HepG2 (cell line): Measurements from ENCODE around the gene C14orf132. TPM values are rescaled to one million over a fixed set of nuclear protein-coding genes. Genes with fewer than 3 reads are reported as not detected.

ENCODE experiments used
- ATAC-seq: fragments of 200-7000 bp; cut with Tn5 transposase; 3 replicates; pipeline ENCODE4 v1.9.1; 2020; ENCODE audit warnings: mild to moderate bottlenecking, moderate library complexity
- BruUV-seq: library from RNA; stranded (reverse); fragments of 400-500 nt; replicated peaks from 2 replicates; lab custom pipeline; 2021; lab: Mats Ljungman, UMichigan
- CTCF ChIA-PET: fragments of 300-600 bp; formaldehyde crosslinking; extraction: SDS; loops from one replicate; lab custom pipeline; 2021; ENCODE audit warnings: low total read pairs, inconsistent platforms, low intra/inter-chr PET ratio; lab: Yijun Ruan, JAX
- POLR2A ChIA-PET: fragments of 350-600 bp; sonication (Branson Sonifier 250); formaldehyde crosslinking; loops from one replicate; lab custom pipeline; 2020; ENCODE audit warnings: antibody characterized with exemption, inconsistent platforms; lab: Yijun Ruan, JAX
- DNase-seq: peaks from one replicate; pipeline ENCODE4 v3.0.0-alpha.2; 2015; ENCODE audit warnings: low spot score
- FAIRE-seq: peaks from 3 replicates; lab custom pipeline; 2011; peaks lifted over from hg19 to GRCh38; lab: Jason Lieb, UNC
- H2AFZ ChIP-seq: one replicate; pipeline ENCODE4 v1.6.1; 2011; ENCODE audit warnings: low read length, inconsistent platforms
- H3K27ac ChIP-seq: fragments of 300-600 bp; 3 replicates; pipeline ENCODE4 v1.8.0; 2011; ENCODE audit warnings: mixed run types, mild to moderate bottlenecking, mixed read lengths, low read length, inconsistent platforms; ENCODE audit not compliant: insufficient read depth; ENCODE audit errors: extremely low read length
- H3K27me3 ChIP-seq, 2 experiments: fragments of 200-600 bp in 1 of 2; 2 replicates in 1 of 2; 3 replicates in 1 of 2; pipeline versions ENCODE4 v1.6.0 to v1.8.0; 2011; ENCODE audit warnings: low read length in 2 of 2, mild to moderate bottlenecking in 2 of 2, moderate library complexity in 2 of 2, inconsistent platforms in 1 of 2; ENCODE audit not compliant: insufficient read depth in 2 of 2, control insufficient read depth in 1 of 2
- H3K36me3 ChIP-seq, 2 experiments: fragments of 200-600 bp in 1 of 2; replicated peaks in 1 of 2; 2 replicates in 1 of 2; 3 replicates in 1 of 2; pipeline versions ENCODE4 v1.5.1 to v1.8.0; 2011; ENCODE audit warnings: low read length in 2 of 2, inconsistent platforms in 1 of 2; ENCODE audit not compliant: insufficient read depth in 2 of 2, control insufficient read depth in 1 of 2
- H3K4me1 ChIP-seq: 2 replicates; pipeline ENCODE4 v1.5.1; 2012; ENCODE audit warnings: low read length, inconsistent platforms; ENCODE audit not compliant: insufficient read depth
- H3K4me2 ChIP-seq: 2 replicates; pipeline ENCODE4 v1.6.0; 2011; ENCODE audit warnings: low read depth, low read length, inconsistent platforms
- H3K4me3 ChIP-seq, 3 experiments: fragments of 200-600 bp in 1 of 3; sonication (generic), shearing (Covaris generic) in 1 of 3; replicated peaks in 1 of 3; 2 replicates each; pipeline ENCODE4 v1.5.1; 2011 to 2016; ENCODE audit warnings: low read length in 3 of 3, inconsistent platforms in 2 of 3, low read depth in 2 of 3, mild to moderate bottlenecking in 2 of 3, control low read depth in 1 of 3, mixed read lengths in 1 of 3; ENCODE audit not compliant: insufficient read depth in 1 of 3
- H3K79me2 ChIP-seq: one replicate; pipeline ENCODE4 v1.6.1; 2011; ENCODE audit warnings: low read length, inconsistent platforms; ENCODE audit not compliant: insufficient read depth
- H3K9ac ChIP-seq: 2 replicates; pipeline ENCODE4 v1.6.0; 2011; ENCODE audit warnings: mild to moderate bottlenecking, low read depth, low read length, inconsistent platforms; ENCODE audit not compliant: insufficient read depth
- H3K9me3 ChIP-seq: 2 replicates; pipeline ENCODE4 v1.5.1; 2012; ENCODE audit warnings: mild to moderate bottlenecking, low read length
- H4K20me1 ChIP-seq: 2 replicates; pipeline ENCODE4 v1.6.0; 2011; ENCODE audit warnings: inconsistent platforms, mild to moderate bottlenecking, low read length, moderate library complexity; ENCODE audit not compliant: insufficient read depth
- AGO2 ChIP-seq: fragments of 200-400 bp; formaldehyde crosslinking; optimal IDR thresholded peaks from 2 replicates; pipeline ENCODE3; 2017; ENCODE audit warnings: mild to moderate bottlenecking, low read depth, low read length, moderate library complexity
- HDAC1 ChIP-seq: sonication (generic); formaldehyde crosslinking; IDR thresholded peaks from 2 replicates; pipeline ENCODE4 v1.5.1; 2020; ENCODE audit warnings: mild to moderate bottlenecking, missing genetic modification reagents
- HDAC6 ChIP-seq: fragments of 200-600 bp; sonication (generic); IDR thresholded peaks from 2 replicates; pipeline ENCODE4 v1.7.0; 2017; ENCODE audit warnings: mild to moderate bottlenecking, antibody characterized with exemption, low read length, low read depth
- HOXA7 ChIP-seq: sonication (generic); formaldehyde crosslinking; IDR thresholded peaks from 2 replicates; pipeline ENCODE4 v1.8.1; 2022; ENCODE audit warnings: mild to moderate bottlenecking, missing genetic modification reagents, moderate library complexity
- KDM2A ChIP-seq: sonication (generic); formaldehyde crosslinking; IDR thresholded peaks from 2 replicates; pipeline ENCODE4 v1.4.0; 2020; ENCODE audit warnings: low read depth, missing genetic modification reagents, borderline replicate concordance
- MEF2D ChIP-seq: sonication (generic); formaldehyde crosslinking; IDR thresholded peaks from 2 replicates; pipeline ENCODE4 v1.5.1; 2020; ENCODE audit warnings: mild to moderate bottlenecking, missing genetic modification reagents
- NR2F6 ChIP-seq, 2 experiments: IDR thresholded peaks; 2 replicates each; pipeline ENCODE4 v1.6.1; 2016; ENCODE audit warnings: antibody characterized with exemption in 1 of 2, mild to moderate bottlenecking in 1 of 2
- PLRG1 ChIP-seq: fragments of 450-650 bp; conservative IDR thresholded peaks from 2 replicates; pipeline ENCODE4 v1.6.1; 2016
- ZKSCAN5 ChIP-seq: sonication (generic); formaldehyde crosslinking; IDR thresholded peaks from 2 replicates; pipeline ENCODE4 v1.5.1; 2020; ENCODE audit warnings: mild to moderate bottlenecking, missing genetic modification reagents
- ZNF354B ChIP-seq: sonication (generic); formaldehyde crosslinking; IDR thresholded peaks from 2 replicates; pipeline ENCODE4 v1.8.0; 2022; ENCODE audit warnings: mild to moderate bottlenecking, missing genetic modification reagents
- ZNF44 ChIP-seq: sonication (generic); formaldehyde crosslinking; IDR thresholded peaks from 2 replicates; pipeline ENCODE4 v1.5.1; 2020; ENCODE audit warnings: mild to moderate bottlenecking, missing genetic modification reagents
- ZNF629 ChIP-seq: sonication (generic); formaldehyde crosslinking; conservative IDR thresholded peaks from 2 replicates; pipeline ENCODE4 v1.5.0; 2020; ENCODE audit warnings: missing genetic modification reagents
- WGBS: methylation state at CpG from one replicate; pipeline ENCODE4 v1.1.6; 2017; ENCODE audit warnings: low lambda C conversion rate; 5-methylcytosine and 5-hydroxymethylcytosine counted together
- in situ Hi-C: cut with HindIII; loops from 2 replicates; pipeline ENCODE4 v1.10.0; 2017; ENCODE audit warnings: low pct_unique_long_range_greater_than_20kb; ENCODE audit not compliant: extremely low pct_ligation_motif_present
- intact Hi-C: fragments of 100-400 bp; cut with micrococcal nuclease; formaldehyde crosslinking; loops from one replicate; pipeline ENCODE4 v1.10.0; 2022; ENCODE audit not compliant: unreplicated experiment
- polyA plus RNA-seq, 8 experiments: library from polyadenylated mRNA; depleted of rRNA in 3 of 8; stranded (reverse) in 7 of 8; unstranded in 1 of 8; fragments of >200 nt; fragmentation: Illumina TruSeq in 4 of 8; extraction: Trizol in 4 of 8; gene quantifications; 2 replicates each; pipeline versions ENCODE4 v1.2.1 to v1.2.3, GENCODE V29; 2011 to 2016; ENCODE audit warnings: low read depth in 4 of 8, missing spikeins in 1 of 8, mixed read lengths in 1 of 8; ENCODE audit not compliant: insufficient read depth in 1 of 8
- total RNA-seq, 5 experiments: library from RNA; depleted of rRNA; stranded (reverse); fragments of >200 nt; fragmentation: Illumina TruSeq; extraction: Trizol; gene quantifications; 2 replicates each; pipeline ENCODE4 v1.2.3, GENCODE V29; 2016; ENCODE audit warnings: low read depth in 1 of 5
- TF ChIP-seq, protein P1 (sequence below): sonication (generic); formaldehyde crosslinking; IDR thresholded peaks from 2 replicates; pipeline ENCODE4 v1.9.0; 2022; ENCODE audit warnings: low read depth, missing genetic modification reagents
- TF ChIP-seq, protein P2 (sequence below): IDR thresholded peaks from 2 replicates; pipeline ENCODE4 v1.6.1; 2016; ENCODE audit warnings: mild to moderate bottlenecking

Gene C14orf132
- total and polyA plus RNA-seq, 2 of the 13 experiments (the other 11 are each of a cell fraction or from before 2014, with no cell fraction given), result 0.13 to 0.15 TPM

- TF ChIP-seq, protein P1, sequence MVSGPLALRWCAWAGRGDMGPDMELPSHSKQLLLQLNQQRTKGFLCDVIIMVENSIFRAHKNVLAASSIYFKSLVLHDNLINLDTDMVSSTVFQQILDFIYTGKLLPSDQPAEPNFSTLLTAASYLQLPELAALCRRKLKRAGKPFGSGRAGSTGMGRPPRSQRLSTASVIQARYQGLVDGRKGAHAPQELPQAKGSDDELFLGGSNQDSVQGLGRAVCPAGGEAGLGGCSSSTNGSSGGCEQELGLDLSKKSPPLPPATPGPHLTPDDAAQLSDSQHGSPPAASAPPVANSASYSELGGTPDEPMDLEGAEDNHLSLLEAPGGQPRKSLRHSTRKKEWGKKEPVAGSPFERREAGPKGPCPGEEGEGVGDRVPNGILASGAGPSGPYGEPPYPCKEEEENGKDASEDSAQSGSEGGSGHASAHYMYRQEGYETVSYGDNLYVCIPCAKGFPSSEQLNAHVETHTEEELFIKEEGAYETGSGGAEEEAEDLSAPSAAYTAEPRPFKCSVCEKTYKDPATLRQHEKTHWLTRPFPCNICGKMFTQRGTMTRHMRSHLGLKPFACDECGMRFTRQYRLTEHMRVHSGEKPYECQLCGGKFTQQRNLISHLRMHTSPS (CRISPR knock-in tag), result no peak
- no peak for TF ChIP-seq PLRG1
Observed at GRCh38 chr14:96083667-96084320, 44.6 kb downstream of the C14orf132 start (continued).

DNA sequence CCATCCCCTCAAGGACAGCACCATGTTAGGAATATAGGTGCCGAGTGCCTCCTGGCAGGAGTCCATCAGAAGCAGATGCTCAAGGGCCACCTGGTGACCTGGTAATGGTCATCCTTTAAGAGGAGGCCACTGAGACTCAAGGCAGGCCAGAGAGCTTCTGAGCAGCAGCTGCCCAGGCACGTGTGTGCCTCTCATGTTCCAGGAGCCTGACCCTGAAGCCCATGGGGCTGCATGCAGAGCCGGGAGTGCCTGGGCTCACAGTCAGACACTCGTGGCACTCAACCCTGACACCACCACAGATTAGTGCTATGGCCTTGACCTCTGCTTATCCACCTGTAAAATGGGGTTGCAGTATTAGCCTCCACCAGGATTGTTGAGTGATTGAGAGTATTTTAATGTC is 45.6 kb downstream of the C14orf132 start:
- Histone ChIP-seq H3K27me3 (peaks cover 0 to 21% of the 10 kb centered on the region in 2 experiments; a peak in 3 of 5 replicates), H3K9ac (no peak overlapping the region), H4K20me1 (no peaks in the 10 kb centered on the region), H3K27ac (no peak overlapping the region), H3K4me3 (no peak overlapping the region), H3K4me2 (no peak overlapping the region), H3K4me1 (no peaks in the 10 kb centered on the region), H2AFZ (no peak overlapping the region), H3K9me3 (no peaks in the 10 kb centered on the region), H3K36me3 (no peaks in the 10 kb centered on the region), H3K79me2 (no peaks in the 10 kb centered on the region)
- TF ChIP-seq MEF2D (no peak), ZNF629 (peak; percentile 42; the same call in 1 of the 2 replicates)
- in situ Hi-C loops (no loop called here), intact Hi-C loops (no loop called here)
- ChIA-PET POLR2A (no interaction called here), CTCF (no interaction called here)
- BruUV-seq, result no TSS peak
- DNase-seq (no peak), ATAC-seq (no peak), FAIRE-seq (no peak)
- 0% methylated on average over 1 of the region's 4 CpGs for WGBS

DNA sequence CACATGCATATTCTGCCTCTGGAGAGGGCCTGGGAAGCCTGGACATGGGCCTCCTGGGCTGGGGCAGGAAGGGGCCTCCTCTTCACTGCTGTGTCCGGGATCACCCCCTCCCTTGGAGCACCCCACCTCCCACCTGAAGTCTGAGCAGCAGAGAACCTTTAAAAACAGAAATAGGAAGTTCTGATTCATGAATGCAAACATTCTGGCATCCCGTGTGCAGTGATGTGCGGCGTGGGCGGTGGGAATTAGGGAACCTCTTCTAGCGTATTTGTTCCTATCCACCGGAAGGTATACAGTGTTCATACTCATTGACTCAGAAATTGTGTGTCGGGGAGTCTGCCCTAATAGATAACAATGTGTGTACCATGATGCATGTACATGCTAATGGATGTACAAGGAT is 46.2 kb downstream of the C14orf132 start:
- no peaks in the 10 kb centered on the region for H3K9me3 ChIP-seq
- no peak overlapping the region for H3K9ac ChIP-seq
- POLR2A ChIA-PET, result no interaction called here
- no peaks in the 10 kb centered on the region for H4K20me1 ChIP-seq
- no peak overlapping the region for H3K27ac ChIP-seq
- no peaks in the 10 kb centered on the region for H3K4me1 ChIP-seq
- ATAC-seq (no peak), FAIRE-seq (no peak), DNase-seq (no peak)
- H3K4me2 ChIP-seq, result no peak overlapping the region
- H3K4me3 ChIP-seq, result no peak overlapping the region
- intact Hi-C loops (no loop called here), in situ Hi-C loops (no loop called here)
- peaks cover 0 to 17% of the 10 kb centered on the region in 2 experiments; a peak in 3 of 5 replicates for H3K27me3 ChIP-seq
- no peak overlapping the region for H2AFZ ChIP-seq
- no peak for TF ChIP-seq NR2F6 (IDR thresholded peaks at IDR 0.05)
- TF ChIP-seq NR2F6 (CRISPR knock-in tag; IDR thresholded peaks at IDR 0.05), result no peak
- TF ChIP-seq HOXA7 (CRISPR knock-in tag), result no peak
- TF ChIP-seq ZNF354B, result no peak
- TF ChIP-seq HDAC6, result no peak
- TF ChIP-seq AGO2, result no peak
- TF ChIP-seq HDAC1, result no peak
- TF ChIP-seq, protein P2, sequence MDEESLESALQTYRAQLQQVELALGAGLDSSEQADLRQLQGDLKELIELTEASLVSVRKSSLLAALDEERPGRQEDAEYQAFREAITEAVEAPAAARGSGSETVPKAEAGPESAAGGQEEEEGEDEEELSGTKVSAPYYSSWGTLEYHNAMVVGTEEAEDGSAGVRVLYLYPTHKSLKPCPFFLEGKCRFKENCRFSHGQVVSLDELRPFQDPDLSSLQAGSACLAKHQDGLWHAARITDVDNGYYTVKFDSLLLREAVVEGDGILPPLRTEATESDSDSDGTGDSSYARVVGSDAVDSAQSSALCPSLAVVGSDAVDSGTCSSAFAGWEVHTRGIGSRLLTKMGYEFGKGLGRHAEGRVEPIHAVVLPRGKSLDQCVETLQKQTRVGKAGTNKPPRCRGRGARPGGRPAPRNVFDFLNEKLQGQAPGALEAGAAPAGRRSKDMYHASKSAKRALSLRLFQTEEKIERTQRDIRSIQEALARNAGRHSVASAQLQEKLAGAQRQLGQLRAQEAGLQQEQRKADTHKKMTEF (CRISPR knock-in tag), result no peak
- no peak for TF ChIP-seq KDM2A (CRISPR knock-in tag)
- no peak for TF ChIP-seq ZKSCAN5
- no peak for TF ChIP-seq ZNF44 (CRISPR knock-in tag)
- TF ChIP-seq, all 625 proteins: peak for 0
- BruUV-seq, result no TSS peak
- Histone ChIP-seq H3K36me3 (no peaks in the 10 kb centered on the region), H3K79me2 (no peaks in the 10 kb centered on the region)
- 44% methylated on average over 8 of the region's 8 CpGs for WGBS
- CTCF ChIA-PET, result no interaction called here
